ENCODE results near the gene ELP2. TPM values are rescaled to one million over a fixed set of nuclear protein-coding genes. Genes with fewer than 3 reads are reported as not detected.
"Not testable (repeated sequence)": the region's sequence is repeated elsewhere in the genome, so short reads cannot be mapped to it uniquely, and the experiment has no call there.

ELP2 gene, protein sequence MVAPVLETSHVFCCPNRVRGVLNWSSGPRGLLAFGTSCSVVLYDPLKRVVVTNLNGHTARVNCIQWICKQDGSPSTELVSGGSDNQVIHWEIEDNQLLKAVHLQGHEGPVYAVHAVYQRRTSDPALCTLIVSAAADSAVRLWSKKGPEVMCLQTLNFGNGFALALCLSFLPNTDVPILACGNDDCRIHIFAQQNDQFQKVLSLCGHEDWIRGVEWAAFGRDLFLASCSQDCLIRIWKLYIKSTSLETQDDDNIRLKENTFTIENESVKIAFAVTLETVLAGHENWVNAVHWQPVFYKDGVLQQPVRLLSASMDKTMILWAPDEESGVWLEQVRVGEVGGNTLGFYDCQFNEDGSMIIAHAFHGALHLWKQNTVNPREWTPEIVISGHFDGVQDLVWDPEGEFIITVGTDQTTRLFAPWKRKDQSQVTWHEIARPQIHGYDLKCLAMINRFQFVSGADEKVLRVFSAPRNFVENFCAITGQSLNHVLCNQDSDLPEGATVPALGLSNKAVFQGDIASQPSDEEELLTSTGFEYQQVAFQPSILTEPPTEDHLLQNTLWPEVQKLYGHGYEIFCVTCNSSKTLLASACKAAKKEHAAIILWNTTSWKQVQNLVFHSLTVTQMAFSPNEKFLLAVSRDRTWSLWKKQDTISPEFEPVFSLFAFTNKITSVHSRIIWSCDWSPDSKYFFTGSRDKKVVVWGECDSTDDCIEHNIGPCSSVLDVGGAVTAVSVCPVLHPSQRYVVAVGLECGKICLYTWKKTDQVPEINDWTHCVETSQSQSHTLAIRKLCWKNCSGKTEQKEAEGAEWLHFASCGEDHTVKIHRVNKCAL
- total RNA-seq, result 68.0 and 71.9 TPM in 2 replicates

DNA sequence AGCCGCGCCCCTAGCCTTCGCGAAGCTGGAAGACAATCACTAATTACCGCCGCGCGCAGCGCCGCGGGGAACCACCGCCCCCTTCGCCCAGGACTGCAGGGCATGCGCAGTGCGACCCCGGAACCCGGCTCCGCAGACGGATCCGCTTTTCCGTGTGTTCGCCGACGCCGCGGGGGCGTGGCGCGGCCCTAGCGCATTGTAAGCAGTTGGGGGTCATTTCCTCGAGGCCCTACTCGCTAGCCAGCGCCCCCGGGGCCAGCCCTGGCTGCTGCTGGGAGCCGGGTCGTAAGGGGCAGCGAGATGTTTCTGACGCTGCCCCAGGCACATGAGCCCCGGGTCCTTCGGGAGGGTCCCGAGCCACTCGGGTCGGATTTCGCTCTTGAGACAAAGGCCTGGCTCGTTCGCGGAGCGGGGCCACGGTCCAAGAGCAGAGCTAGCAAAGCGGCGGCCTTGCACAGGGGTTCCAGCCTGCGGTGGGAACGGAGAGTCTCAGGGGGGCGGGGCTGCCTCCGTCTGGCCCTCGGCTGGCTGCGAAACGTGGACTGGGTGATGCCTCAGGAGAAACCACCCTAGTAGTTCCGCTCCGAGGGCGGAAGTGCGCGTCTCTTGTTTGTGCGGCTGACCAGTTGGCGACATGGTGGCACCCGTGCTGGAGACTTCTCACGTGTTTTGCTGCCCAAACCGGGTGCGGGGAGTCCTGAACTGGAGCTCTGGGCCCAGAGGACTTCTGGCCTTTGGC is at the start of gene ELP2, which contains the start of gene SLC39A6:
ELP2 (plus strand) TSS at position 600 of the 739 bp plus-strand sequence; CDS start at position 635, 35 bp downstream.
SLC39A6 (minus strand) TSS at position 41 of the 739 bp plus-strand sequence. CDS start 2,333 bp downstream, outside the sequence.
- intact Hi-C loops (cut with micrococcal nuclease), result loop anchor here (1.0 to 10.0 kb wide), 5 partner anchors 58 to 700 kb away; partner anchors contain the start of genes KIAA1328, MOCOS, RMP24 and RPRD1A

GRCh38 chr18:36081118-36081517 is 48.6 kb upstream of the ELP2 start:
- intact Hi-C loops (cut with micrococcal nuclease), result not testable (repeated sequence)

- intact Hi-C loops (cut with micrococcal nuclease), result no loop called here
Measured at GRCh38 chr18:36083729-36084128, 46.0 kb upstream of the ELP2 start.

DNA sequence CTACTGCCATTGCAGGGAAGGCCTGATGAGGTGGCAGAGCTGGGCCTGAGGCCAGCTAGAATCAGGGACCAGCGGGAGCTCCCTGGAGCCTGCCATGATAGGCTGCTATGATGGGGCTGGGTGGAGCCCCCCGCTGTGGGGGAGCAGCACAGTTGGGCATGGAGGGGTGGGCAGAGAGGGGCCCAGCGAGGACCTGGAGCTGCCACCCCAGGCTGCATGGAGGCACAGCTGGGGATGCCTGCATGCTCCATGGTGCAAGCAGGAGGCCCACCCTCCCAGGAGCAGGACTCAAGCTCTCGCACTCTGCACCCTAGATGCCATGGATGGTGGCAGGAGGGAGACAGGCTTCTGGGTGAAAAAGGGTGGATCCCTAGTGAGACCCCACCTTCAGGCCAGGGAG is 44.5 kb upstream of the ELP2 start:
- intact Hi-C loops (cut with micrococcal nuclease), result no loop called here

- intact Hi-C loops (cut with micrococcal nuclease), result no loop called here
Measured at GRCh38 chr18:36086186-36086585, 43.5 kb upstream of the ELP2 start.

DNA sequence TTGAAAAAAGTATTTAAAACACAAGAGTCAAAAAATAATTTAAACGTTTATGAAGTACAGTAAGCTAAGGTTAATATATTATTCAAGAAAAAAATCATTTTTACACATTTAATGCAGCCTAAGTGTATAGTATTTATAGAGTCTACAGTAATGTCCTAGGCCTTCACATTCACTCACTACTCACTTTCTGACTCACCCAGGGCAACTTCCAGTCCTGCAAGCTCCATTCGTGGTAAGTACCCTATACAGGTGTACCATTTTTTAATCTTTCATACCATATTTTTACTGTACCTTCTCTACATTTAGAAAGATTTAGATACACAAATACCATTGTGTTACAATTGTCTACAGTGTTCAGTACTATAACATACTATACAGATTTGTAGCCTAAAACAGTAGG is 41.4 kb upstream of the ELP2 start:
- intact Hi-C loops (cut with micrococcal nuclease), result no loop called here

GRCh38 chr18:36089001-36089400 is 40.7 kb upstream of the ELP2 start:
- intact Hi-C loops (cut with micrococcal nuclease), result no loop called here

DNA sequence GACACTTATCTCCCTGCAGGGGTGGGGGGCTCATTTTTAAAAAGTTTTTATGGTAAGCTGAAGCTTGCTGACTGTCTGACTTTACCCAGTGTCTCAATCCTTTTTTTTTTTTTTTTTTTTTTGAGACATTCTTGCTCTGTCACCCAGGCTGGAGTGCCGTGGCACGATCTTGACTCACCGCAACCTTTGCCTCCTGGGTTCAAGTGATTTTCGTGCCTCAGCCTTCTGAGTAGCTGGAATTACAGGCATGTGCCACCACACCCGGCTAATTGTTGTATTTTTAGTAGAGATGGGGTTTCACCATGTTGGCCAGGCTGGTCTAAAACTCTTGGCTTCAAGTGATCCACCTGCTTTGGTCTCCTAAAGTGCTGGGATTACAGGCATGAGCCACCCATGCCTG is 37.6 kb upstream of the ELP2 start:
- intact Hi-C loops (cut with micrococcal nuclease), result not testable (repeated sequence)

DNA sequence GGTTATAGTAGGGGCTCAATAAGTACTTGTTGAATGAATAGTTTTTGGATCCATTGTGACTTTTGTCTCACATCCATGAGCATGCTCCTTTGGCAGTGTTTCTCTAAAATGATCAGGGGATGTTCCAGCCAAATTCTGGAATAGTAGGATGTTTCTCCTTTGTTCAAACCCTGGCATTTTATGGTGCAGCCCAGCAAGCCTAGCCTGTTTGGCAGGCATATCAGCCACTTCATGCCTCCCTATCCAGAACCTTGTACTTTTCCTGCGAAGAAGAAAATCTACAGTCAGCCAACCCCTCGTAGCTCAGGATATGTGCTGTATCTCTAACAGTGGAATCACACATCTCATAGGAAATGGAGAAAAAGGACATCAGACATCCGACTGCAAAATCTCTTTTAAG is 35.3 kb upstream of the ELP2 start:
- intact Hi-C loops (cut with micrococcal nuclease), result no loop called here

- intact Hi-C loops (cut with micrococcal nuclease), result loop anchor here (1.0 kb wide), 4 partner anchors 79 to 713 kb away; no protein-coding TSS in a partner anchor
Measured at GRCh38 chr18:36095936-36096519, 33.7 kb upstream of the ELP2 start.

- intact Hi-C loops (cut with micrococcal nuclease), result loop anchor here (1.0 kb wide), 4 partner anchors 80 to 712 kb away; no protein-coding TSS in a partner anchor
Measured at GRCh38 chr18:36096955-36097354, 32.7 kb upstream of the ELP2 start.

DNA sequence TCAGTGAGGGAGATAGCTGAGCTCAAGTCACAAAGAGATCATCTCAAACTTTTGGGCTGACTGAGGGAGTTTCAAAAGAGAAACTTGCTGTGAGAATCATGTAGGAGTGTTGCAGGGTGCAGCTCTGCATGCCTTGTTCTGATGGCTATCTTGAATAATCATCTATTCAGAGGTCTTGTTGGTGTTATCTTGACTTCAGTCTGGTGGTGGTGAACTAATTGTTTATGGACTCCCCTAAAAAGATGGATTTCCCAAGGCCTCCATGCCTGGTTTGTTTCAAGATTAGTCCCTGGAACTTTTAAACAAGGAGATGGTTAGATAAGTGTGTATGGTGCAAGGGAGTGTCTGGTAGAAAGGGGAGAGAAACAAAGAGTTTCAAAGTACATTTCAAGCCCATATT is 30.4 kb upstream of the ELP2 start:
- intact Hi-C loops (cut with micrococcal nuclease), result no loop called here

DNA sequence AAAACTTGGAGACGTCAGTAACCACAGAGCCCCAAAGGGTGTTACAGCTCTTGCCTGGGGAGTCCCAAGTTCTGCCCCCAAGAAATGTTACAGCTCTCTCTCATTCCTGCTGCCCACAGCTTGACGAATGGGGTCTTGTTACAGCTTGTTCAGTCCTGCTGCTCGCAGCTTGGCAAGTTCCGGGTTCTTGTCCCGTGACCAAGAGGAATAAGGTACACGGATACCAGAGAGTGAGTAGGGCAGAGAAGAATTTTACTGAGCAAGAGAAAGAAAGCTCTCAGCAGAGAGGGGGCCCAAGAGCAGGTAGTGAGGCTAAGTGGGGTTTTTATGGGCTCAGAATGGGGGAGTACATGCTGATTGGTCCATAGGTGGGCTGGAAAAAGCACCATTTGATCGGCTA is 27.8 kb upstream of the ELP2 start:
- intact Hi-C loops (cut with micrococcal nuclease), result no loop called here

DNA sequence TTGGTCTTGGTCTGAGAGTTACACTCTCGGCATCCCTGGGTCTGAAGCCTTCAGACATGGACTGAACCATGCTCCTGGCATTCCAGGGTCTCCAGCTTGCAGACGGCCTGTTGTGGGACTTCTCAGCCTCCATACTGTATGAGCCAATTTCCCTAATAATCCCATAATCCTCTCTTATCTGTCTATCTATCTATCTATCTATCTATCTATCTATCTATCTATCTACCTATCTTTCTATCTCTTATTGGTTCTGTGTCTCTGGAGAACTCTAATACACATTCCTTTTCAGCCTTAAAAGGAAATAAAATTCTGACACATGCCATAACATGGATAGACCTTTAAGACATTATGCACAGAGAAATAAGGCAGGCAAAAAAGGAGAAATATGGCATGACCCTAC is 24.9 kb upstream of the ELP2 start:
- intact Hi-C loops (cut with micrococcal nuclease), result no loop called here

- intact Hi-C loops (cut with micrococcal nuclease), result no loop called here
Measured at GRCh38 chr18:36107477-36107876, 22.2 kb upstream of the ELP2 start.

- intact Hi-C loops (cut with micrococcal nuclease), result no loop called here
Measured at GRCh38 chr18:36108196-36108595, 21.5 kb upstream of the ELP2 start.

GRCh38 chr18:36108601-36109000 is 21.1 kb upstream of the ELP2 start:
- intact Hi-C loops (cut with micrococcal nuclease), result no loop called here

GRCh38 chr18:36109737-36110136 is 20.0 kb upstream of the ELP2 start:
- intact Hi-C loops (cut with micrococcal nuclease), result no loop called here

- intact Hi-C loops (cut with micrococcal nuclease), result no loop called here
Measured at GRCh38 chr18:36112302-36112701, 17.4 kb upstream of the ELP2 start.

DNA sequence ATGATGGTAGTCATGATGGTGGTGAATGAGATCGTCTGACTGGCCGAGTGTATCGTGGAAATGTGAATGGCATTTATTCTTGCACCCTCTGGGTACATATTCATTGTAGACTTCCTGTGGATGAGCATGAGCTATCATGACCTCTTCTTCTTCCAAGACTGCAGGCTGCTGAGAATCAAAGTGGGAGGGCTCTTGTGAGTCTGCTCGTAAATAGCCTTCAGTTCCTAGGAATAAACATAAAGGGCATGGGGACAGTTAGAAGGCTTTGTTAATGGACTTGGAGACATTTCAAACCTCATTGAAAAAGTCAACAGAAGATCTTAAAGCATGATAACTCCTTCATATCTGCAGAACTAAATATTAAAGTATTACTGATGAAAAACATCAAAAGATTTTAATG is 15.4 kb upstream of the ELP2 start:
- intact Hi-C loops (cut with micrococcal nuclease), result no loop called here

GRCh38 chr18:36114738-36115137 is 15.0 kb upstream of the ELP2 start:
- intact Hi-C loops (cut with micrococcal nuclease), result no loop called here

All from T-helper 2 cell treated with Interferon-gamma antibody and Interleukin-4, amounts not matched to agents 100 ng/mL and 5 ng/mL, for 36 hours (primary cell).